Measurements from ENCODE around the gene STIL.
"Not testable (repeated sequence)": the region's sequence is repeated elsewhere in the genome, so short reads cannot be mapped to it uniquely, and the experiment has no call there.

STIL gene

GRCh38 chr1:47313915-47314664, at the start of gene STIL:
STIL (minus strand) TSS chr1:47314147; CDS start chr1:47310319, 3,828 bp downstream.
- DNase-seq: peak; percentile 93 to 95

GRCh38 chr1:47362828-47363227, 48.9 kb upstream of the STIL start:
- no peak for DNase-seq

DNA sequence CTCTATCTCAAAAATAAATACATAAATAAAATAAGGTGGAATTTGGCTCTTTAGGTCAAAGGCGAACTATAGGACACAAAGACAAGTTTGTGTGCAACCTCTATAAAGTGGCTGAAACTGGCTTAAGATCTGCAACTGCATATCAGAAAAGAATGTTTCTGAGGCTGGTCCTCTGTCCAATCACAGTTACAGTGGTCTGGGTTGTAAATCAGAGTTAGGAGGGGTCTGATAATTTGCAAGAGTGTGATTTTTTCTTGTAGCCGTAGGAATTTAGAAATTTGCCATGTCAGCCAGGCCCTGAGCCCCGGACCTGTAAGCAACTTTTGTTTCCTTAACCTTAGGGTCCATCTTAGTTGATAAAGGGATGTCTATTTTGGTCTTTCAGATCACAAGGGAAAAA, 47.4 kb upstream of the STIL start:
- DNase-seq: no peak

DNA sequence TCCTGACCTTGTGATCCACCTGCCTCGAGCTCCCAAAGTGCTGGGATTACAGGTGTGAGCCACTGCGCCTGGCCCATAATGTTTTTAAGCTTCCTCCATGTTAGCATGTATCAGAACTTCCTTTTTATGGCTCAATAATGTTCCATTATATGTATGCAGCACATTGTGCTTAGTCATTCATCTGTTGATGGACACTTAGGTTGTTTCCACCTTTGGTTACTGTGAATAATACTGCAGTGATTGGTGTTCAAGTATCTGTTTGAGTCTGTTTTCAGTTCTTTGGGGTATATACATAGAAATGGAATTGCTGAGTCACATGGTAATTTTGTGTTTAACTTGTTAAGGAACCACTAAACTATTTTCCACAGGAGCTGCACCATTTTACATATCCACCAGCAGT, 37.4 kb upstream of the STIL start:
- DNase-seq: no peak

GRCh38 chr1:47348246-47348645, 34.3 kb upstream of the STIL start:
- DNase-seq: no peak

DNA sequence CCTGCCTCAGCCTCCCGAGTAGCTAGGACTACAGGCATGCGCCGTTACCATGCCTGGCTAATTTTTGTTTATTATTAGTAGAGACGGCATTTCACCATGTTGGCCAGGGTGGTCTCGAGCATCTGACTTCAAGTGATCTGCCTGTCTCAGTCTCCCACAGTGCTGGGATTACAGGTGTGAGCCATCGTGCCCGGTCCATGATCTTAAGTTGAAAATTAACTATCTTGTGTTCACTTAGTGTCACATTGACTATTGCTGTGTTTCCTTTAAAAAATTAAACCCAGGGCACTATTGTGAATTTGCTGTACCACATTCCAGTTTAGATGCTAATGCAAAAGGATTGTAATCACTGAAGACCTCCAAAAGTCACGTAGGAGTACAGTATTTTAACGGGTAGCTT, 33.8 kb upstream of the STIL start:
- DNase-seq: no peak

- not testable (repeated sequence) for DNase-seq
Measured at GRCh38 chr1:47346979-47347378, 33.0 kb upstream of the STIL start.

DNA sequence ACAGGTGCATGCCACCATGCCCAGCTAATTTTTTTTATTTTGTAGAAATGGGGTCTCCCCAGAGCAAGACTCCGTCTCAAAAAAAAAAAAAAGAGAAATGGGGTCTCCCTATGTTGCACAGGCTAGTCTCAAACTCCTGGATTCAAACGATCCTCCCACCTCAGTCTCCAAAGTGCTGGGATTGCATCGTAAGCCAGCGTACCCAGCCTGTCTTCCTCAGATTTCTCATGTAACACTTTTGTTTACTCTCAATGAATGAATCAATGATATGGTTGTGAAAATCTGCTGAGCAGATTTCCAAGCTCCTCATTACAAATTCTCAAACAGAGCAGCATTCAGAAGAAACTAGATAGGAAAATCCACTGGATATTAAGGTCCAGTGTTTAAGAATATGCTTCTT, 26.3 kb upstream of the STIL start:
- DNase-seq: no peak

DNA sequence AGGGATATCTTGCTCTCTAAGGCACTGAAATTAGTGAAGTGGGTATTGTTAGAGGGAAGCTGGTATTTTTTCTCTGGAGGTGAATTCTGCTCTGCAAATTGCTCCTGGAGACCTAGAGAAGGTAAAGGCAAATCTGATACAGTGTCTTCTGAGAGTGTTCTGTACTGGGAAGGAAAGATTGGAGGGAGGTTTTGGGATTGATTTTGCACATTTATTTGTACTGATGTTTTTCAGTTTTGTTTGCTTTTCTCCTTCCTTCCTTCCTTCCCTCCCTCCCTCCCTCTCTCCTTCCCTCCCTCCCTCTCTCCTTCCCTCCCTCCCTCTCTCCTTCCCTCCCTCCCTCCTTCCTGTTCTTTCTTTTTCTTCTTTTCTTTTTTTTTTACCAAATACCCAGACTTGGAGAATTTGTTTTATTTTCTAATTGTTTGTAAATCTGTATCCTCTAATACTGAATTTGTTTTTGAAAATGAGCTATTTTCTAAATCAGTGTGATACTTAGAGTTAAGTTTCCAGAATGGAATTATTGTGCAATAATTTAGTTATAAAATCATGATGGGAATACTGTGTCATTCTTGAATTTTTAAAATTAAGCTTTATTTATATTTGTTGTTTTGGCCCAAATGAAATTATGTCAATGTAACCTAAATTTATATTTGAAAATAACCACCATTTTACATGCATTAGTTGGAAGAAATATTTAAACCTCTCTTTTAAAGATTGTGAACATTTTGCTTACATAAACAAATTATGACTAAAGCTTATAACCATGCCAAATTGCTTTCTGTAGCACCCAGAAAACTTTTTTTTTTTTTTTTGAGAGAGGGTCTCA, 24.5 kb upstream of the STIL start:
- no peak for DNase-seq

GRCh38 chr1:47337350-47337749, 23.4 kb upstream of the STIL start:
- no peak for DNase-seq

GRCh38 chr1:47334765-47335435, 21.0 kb upstream of the STIL start:
- no peak for DNase-seq

DNA sequence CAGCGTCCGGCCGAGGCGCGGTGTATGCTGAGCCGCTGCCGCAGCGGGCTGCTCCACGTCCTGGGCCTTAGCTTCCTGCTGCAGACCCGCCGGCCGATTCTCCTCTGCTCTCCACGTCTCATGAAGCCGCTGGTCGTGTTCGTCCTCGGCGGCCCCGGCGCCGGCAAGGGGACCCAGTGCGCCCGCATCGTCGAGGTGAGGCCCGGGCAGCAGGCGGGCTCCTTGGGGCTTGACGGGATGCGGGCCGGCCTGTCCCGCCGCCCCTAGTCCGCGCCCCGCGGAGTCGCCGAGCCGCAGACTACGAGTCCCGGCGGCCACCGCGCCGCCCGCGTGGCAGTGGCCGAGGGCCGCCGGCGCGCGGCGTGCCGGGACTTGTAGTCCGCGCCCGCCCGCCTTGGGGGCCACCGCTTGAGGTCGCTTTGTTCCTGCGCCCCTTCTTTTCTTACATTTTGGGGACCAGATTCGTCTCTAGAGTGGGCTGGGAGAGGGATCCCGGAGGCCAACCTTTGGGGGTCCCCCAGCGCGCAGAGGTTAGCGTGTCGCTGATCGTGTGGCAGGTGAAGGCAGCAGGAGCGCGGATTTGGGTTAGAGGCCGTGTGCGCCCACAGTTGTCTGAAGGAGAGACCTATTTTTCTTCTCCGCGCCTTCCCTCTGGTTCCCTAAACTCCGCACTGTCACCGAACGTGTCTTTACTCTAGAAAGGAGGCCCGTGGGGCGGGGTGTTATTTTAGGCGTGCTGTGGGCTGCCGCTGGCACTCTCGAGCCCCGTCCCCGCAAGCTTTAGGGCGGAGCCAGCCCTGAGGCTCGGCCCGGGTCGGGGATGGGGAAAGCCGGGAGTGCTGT, 20.2 kb upstream of the STIL start:
- peak; percentile 60 to 66 for DNase-seq

DNA sequence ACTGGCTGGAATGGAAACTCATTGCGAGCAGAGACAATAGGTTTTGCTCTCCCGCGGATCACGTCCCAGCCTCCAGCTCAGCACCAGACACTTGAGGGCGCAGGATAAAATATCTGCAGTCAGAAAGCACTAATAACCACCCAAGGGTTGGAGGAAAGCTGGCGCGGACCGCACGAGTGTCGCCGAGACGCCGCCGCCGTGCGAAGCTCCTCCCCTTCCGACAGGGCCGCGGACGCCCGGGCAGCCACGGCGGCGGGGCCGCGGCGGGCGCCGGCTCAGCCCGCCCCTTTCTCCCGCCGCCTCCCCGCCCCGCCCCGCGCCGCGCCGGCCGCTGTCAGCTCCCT, 19.6 kb upstream of the STIL start, which contains the start of gene CMPK1:
CMPK1 (plus strand) TSS at position 213 of the 344 bp plus-strand sequence. CDS start 156 bp downstream, outside the sequence.
- peak; percentile 66 to 68 for DNase-seq

GRCh38 chr1:47332779-47333577, 19.0 kb upstream of the STIL start:
- DNase-seq: no peak

DNA sequence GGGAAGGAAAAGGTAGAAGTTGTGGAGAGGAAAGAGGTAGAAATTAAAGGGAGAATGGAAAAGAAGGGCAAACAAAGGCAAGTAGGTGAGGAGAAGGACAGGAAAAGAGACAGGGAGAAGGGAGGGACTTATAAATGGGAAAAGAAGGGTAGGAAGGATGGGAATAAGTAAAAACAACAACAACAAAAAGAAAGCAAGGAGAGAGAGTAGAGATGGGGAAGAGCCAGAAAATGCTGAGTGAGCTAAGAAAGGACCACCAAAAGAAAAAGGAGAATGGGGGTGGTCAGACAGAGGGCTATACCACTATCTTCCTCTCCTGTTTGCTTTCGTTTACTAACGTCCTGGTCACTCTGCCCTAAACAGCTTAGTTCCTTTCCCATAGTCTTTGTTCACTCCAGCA, 17.9 kb upstream of the STIL start:
- no peak for DNase-seq

GRCh38 chr1:47330212-47330611, 16.3 kb upstream of the STIL start:
- no peak for DNase-seq

DNA sequence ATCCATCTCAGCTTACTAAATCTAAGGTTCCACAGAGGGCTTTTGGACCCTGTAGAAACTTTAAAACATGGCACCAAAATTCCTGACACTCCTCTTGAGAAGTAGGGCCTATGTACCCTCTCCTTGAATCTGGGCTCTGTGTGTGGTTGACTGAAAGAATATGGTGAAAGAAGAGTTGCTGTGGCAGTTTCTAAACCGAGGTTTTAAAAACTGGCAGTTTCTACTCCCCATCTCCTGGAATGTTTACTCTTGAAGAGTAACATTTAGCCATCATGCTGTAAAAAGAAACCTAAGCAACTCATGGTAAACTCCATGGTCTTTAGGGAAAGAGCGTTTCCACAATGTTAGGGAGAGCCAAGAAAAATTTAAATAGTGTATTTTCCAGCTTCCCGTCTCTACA, 15.0 kb upstream of the STIL start:
- DNase-seq: no peak

DNA sequence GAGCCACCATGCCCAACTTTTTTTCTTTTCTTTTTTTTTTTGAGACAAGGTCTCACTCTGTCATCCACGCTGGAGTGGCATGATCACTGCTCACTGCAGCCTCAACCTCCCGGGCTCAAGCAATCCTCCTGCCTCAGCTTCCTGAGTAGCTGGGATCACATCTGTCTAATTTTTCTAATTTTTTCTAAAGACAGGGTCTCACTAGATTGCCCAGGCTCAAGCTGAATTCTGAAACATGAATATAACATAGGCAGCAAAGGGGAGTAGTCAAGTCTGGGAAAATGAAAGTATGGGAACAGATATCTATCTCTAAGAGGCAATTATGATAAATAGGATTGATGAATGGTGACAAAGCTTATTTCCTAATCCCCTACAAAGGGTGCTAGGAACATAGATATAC, 12.3 kb upstream of the STIL start:
- no peak for DNase-seq

DNA sequence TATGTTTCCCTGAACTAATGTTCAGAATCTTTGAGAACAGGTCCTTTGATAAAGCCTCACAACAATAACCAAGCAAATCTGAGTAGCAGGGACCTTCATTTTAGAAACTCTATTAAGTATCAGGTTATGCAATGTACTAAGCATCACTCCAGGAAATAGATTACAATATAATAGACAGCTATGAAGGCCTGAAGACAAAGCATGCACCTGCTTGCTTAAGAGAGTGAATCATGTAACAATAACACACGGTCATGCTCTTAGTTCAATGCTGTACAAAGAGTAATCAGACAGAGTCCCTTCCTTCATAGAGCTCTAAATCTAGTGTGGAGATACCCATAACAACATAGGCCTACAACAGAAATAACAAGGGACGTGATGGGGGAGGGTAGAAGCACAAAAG, 11.6 kb upstream of the STIL start:
- DNase-seq: no peak

- DNase-seq: no peak
Measured at GRCh38 chr1:47324682-47325081, 10.7 kb upstream of the STIL start.

DNA sequence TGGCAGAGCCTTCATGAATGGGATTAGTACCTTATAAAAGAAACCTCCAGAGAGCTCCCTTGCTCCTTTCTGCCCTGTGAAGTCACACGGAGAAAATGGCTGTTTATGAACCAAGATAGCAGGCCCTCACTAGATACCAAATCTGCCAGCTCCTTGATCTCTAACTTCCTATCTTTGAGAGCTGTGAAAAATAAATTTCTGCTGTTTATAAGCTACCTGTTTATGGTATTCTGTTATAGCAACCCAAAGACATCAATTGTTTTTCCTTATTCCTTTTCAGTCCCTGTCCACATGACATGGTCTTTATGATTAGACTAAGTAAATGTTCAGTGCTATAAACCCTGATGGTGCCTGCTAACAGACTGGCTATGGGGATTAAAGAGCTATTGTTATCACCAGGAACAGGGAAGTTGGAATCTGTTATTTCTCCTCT, 9.7 kb upstream of the STIL start:
- no peak for DNase-seq

DNA sequence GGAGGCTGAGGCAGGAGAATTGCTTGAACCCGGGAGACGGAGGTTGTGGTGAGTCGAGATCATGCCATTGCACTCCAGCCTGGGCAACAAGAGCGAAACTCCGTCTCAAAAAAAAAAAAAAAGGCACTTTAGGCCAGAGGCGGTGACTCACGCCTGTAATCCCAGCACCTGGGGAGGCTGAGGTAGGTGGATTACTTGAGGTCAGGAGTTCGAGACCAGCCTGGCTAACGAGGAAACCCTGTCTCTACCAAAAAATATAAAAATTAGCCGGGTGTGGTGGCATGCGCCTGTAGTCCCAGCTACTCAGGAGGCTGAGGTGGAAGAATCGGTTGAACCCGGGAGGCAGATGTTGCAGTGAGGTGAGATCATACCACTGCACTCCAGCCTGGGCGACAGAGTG, 6.0 kb upstream of the STIL start:
- DNase-seq: not testable (repeated sequence)

All from stimulated activated CD4-positive, alpha-beta T cell treated with anti-CD3 and anti-CD28 coated beads, Interleukin-2, amount 100 ng/mL, for 48 hours (primary cell).